ENCODE data around the gene MAPK6. TPM values are rescaled to one million over a fixed set of nuclear protein-coding genes. Genes with fewer than 3 reads are reported as not detected.

Gene MAPK6
- total and polyA plus RNA-seq, 9 of the 15 experiments (the other 6 are each of a cell fraction or from before 2014, with no cell fraction given), result 28.5 to 97.1 (median 74.0) TPM

DNA sequence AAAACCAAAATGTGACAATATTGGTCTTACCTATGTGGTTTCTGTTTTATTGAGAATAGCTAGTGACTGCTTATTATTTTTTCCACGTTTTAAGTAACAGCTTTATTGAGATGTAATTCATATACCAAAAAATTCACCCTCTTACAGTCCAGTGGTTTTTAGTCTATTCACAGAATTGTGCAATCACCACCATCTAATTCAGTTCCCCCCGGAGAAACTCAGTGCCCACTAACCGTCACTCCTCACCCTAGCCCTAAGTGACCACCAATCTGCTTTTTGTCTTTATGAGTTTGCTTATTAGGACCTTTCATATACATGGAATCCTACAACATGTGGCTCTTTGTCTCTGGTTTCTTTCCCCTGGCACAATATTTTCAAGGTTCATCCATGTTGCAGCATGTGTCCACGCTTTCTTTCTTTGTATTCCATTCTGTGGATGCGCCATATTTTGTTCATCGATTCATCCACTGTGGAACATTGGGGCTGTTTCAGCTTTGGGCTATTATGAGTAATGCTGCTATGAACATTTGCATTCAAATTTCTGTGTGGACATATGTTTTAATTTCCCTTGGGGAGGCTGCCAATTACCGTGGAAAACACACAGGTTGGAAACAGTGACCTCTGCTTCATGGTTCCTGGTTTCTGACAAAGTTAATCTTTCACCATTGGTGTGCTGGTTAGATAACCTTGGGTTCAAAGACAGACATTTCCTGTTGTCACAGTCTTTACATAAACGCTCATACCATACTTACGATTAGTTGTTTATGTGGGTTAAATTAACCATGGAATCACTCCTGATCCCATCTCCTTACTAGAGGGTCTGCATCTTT lies 96.8 kb downstream of the MAPK6 start:
- Histone ChIP-seq H3K9me1 (ENCODE audit: control insufficient read depth, insufficient read depth, low read length) (no peaks in the 10 kb centered on the region), H3K27me3 (ENCODE audit: control insufficient read depth in 2 of 2, insufficient read depth in 2 of 2, low read length in 2 of 2) (no peaks in the 10 kb centered on the region), H3K79me2 (ENCODE audit: control insufficient read depth, insufficient read depth, low read length) (no peaks in the 10 kb centered on the region), H3K9me3 (replicated peaks; ENCODE audit: control insufficient read depth, insufficient read depth, low read depth, low read length) (no peaks in the 10 kb centered on the region), H3K4me1 (replicated peaks in 1 of 2; ENCODE audit: control insufficient read depth in 2 of 2, insufficient read depth in 2 of 2, low read length in 2 of 2) (peaks cover 11 to 12% of the 10 kb centered on the region in 2 experiments; a peak in 3 of 5 replicates), H4K20me1 (replicated peaks; ENCODE audit: control insufficient read depth, insufficient read depth, low read length) (no peaks in the 10 kb centered on the region), H3K4me3 (no peak overlapping the region), H3K27ac (ENCODE audit: extremely low read depth, low read depth, low read length) (peak overlapping the region; percentile 27; the same call in 2 of the 3 replicates), H3K4me2 (ENCODE audit: insufficient read depth, low read length) (peak overlapping the region; percentile 63), H2AFZ (ENCODE audit: low read depth, low read length) (peak overlapping the region; percentile 88), H3K9ac (ENCODE audit: insufficient read depth in 1 of 2, low read depth in 2 of 2, low read length in 2 of 2) (no peak overlapping the region; a peak in 1 of 4 replicates), H3K36me3 (ENCODE audit: control insufficient read depth, insufficient read depth, low read length) (no peaks in the 10 kb centered on the region)
- no TSS peak for BruUV-seq (replicated peaks)
- CTCF ChIA-PET (ENCODE audit: low intra/inter-chr PET ratio), result no interaction called here
- in situ Hi-C loops (cut with MboI) (no loop called here), intact Hi-C loops (cut with micrococcal nuclease) (no loop called here)
- DNase-seq (ENCODE audit: extremely low read depth in 1 of 4, low spot score in 3 of 4) (peak in 2 of 4 experiments; percentile 31 to 47), ATAC-seq (peak; percentile 62), FAIRE-seq (peak; percentile 89)
- 48% methylated on average over 9 of the region's 9 CpGs for WGBS (ENCODE audit: insufficient coverage, low coverage, missing lambda C conversion rate)
- POLR2A ChIA-PET, result interaction anchor here (0.5 to 0.9 kb wide), 2 partner anchors 9 to 169 kb away, joined by 3 to 5 read pairs; no protein-coding TSS in a partner anchor
- peak; percentile 61 for TF ChIP-seq TCF3 (CRISPR knock-in tag; IDR thresholded peaks at IDR 0.05)
- TF ChIP-seq MEIS2 (IDR thresholded peaks at IDR 0.05; ENCODE audit: partially characterized antibody), result peak; percentile 20
- TF ChIP-seq, protein P1, sequence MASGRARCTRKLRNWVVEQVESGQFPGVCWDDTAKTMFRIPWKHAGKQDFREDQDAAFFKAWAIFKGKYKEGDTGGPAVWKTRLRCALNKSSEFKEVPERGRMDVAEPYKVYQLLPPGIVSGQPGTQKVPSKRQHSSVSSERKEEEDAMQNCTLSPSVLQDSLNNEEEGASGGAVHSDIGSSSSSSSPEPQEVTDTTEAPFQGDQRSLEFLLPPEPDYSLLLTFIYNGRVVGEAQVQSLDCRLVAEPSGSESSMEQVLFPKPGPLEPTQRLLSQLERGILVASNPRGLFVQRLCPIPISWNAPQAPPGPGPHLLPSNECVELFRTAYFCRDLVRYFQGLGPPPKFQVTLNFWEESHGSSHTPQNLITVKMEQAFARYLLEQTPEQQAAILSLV (tag; IDR thresholded peaks at IDR 0.05), result peak; percentile 34; the same call in 1 of the 2 replicates
- TF ChIP-seq EHMT2 (IDR thresholded peaks at IDR 0.05), result peak; percentile 48
- TF ChIP-seq CBFA2T3 (IDR thresholded peaks at IDR 0.05), result peak; percentile 59
- TF ChIP-seq TEAD4 (IDR thresholded peaks at IDR 0.05; ENCODE audit: low read length), result peak; percentile 47; the same call in 1 of the 2 replicates
- no peak for TF ChIP-seq TEAD4 (CRISPR knock-in tag; IDR thresholded peaks at IDR 0.05; ENCODE audit: borderline replicate concordance)
- no peak for TF ChIP-seq KAT7 (CRISPR knock-in tag; IDR thresholded peaks at IDR 0.05; ENCODE audit: borderline replicate concordance)
- no peak for TF ChIP-seq CEBPG (CRISPR knock-in tag; IDR thresholded peaks at IDR 0.05)
- TF ChIP-seq CEBPG (tag; conservative IDR thresholded peaks at IDR 0.05 in 1 of 2, IDR thresholded peaks at IDR 0.05 in 1 of 2), result peak; percentile 44 to 46; a peak in 1 of 4 replicates
- TF ChIP-seq, protein P2, sequence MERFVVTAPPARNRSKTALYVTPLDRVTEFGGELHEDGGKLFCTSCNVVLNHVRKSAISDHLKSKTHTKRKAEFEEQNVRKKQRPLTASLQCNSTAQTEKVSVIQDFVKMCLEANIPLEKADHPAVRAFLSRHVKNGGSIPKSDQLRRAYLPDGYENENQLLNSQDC (CRISPR knock-in tag; IDR thresholded peaks at IDR 0.05), result no peak
- TF ChIP-seq, protein P3, sequence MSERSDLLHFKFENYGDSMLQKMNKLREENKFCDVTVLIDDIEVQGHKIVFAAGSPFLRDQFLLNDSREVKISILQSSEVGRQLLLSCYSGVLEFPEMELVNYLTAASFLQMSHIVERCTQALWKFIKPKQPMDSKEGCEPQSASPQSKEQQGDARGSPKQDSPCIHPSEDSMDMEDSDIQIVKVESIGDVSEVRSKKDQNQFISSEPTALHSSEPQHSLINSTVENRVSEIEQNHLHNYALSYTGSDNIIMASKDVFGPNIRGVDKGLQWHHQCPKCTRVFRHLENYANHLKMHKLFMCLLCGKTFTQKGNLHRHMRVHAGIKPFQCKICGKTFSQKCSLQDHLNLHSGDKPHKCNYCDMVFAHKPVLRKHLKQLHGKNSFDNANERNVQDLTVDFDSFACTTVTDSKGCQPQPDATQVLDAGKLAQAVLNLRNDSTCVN (CRISPR knock-in tag; IDR thresholded peaks at IDR 0.05), result no peak
- TF ChIP-seq, protein P4, sequence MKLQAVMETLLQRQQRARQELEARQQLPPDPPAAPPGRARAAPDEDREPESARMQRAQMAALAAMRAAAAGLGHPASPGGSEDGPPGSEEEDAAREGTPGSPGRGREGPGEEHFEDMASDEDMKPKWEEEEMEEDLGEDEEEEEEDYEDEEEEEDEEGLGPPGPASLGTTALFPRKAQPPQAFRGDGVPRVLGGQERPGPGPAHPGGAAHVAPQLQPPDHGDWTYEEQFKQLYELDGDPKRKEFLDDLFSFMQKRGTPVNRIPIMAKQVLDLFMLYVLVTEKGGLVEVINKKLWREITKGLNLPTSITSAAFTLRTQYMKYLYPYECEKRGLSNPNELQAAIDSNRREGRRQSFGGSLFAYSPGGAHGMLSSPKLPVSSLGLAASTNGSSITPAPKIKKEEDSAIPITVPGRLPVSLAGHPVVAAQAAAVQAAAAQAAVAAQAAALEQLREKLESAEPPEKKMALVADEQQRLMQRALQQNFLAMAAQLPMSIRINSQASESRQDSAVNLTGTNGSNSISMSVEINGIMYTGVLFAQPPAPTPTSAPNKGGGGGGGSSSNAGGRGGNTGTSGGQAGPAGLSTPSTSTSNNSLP (IDR thresholded peaks at IDR 0.05; ENCODE audit: borderline replicate concordance, low read depth, low read length), result peak; percentile 19; the same call in 1 of the 2 replicates
- no peak for TF ChIP-seq SMARCB1 (IDR thresholded peaks at IDR 0.05; ENCODE audit: insufficient read length, low read depth)
- TF ChIP-seq TOE1 (IDR thresholded peaks at IDR 0.05; ENCODE audit: borderline replicate concordance), result no peak
- TF ChIP-seq TOE1 (CRISPR knock-in tag; IDR thresholded peaks at IDR 0.05; ENCODE audit: borderline replicate concordance, low read depth), result no peak
- peak; percentile 24; the same call in 1 of the 2 replicates for TF ChIP-seq TAL1 (IDR thresholded peaks at IDR 0.05)
- TF ChIP-seq CBFA2T2 (conservative IDR thresholded peaks at IDR 0.05), result 0 out of 2 replicates have a peak, but pooled peaks have one; percentile 30
- peak; percentile 50 for TF ChIP-seq ARID1B (IDR thresholded peaks at IDR 0.05)

All from K562 (cell line).